Measurements from ENCODE around the gene GANC.

DNA sequence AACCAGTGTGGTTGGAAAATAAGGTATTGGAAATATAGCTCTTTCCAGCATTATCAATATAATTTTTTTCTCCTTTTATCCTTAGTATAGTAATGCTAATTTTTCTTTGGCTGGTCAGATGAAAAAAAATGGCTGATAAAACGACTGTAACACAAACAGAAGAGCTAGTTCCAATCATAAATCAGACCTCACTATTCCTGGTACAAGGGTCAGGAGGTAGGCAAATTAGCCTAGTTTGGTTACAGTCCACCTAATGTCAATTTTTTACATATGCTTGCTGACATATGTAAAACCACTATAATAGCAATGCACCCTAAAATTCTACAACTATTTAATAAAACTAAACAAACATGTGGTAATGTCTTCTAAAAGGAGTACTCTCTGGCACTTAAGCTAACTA is 45.0 kb upstream of the GANC start:
- TF ChIP-seq, protein P1, sequence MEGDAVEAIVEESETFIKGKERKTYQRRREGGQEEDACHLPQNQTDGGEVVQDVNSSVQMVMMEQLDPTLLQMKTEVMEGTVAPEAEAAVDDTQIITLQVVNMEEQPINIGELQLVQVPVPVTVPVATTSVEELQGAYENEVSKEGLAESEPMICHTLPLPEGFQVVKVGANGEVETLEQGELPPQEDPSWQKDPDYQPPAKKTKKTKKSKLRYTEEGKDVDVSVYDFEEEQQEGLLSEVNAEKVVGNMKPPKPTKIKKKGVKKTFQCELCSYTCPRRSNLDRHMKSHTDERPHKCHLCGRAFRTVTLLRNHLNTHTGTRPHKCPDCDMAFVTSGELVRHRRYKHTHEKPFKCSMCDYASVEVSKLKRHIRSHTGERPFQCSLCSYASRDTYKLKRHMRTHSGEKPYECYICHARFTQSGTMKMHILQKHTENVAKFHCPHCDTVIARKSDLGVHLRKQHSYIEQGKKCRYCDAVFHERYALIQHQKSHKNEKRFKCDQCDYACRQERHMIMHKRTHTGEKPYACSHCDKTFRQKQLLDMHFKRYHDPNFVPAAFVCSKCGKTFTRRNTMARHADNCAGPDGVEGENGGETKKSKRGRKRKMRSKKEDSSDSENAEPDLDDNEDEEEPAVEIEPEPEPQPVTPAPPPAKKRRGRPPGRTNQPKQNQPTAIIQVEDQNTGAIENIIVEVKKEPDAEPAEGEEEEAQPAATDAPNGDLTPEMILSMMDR (IDR thresholded peaks at IDR 0.05), result no peak
- no peak for TF ChIP-seq POLR2A (IDR thresholded peaks at IDR 0.05)
- TF ChIP-seq EP300 (IDR thresholded peaks at IDR 0.05), result no peak

Data from upper lobe of left lung (tissue), 4 donors.